Smooth muscle cell (in vitro differentiated cells): Measurements from ENCODE around the gene SPOPL. TPM values are rescaled to one million over a fixed set of nuclear protein-coding genes. Genes with fewer than 3 reads are reported as not detected.

Experiments
- DNase-seq: peaks from one replicate; lab custom pipeline; 2025; ENCODE audit not compliant: unreplicated experiment; lab: John Stamatoyannopoulos, UW
- H2AFZ ChIP-seq: fragments of 200-600 bp; sonication (generic); 2 replicates; pipeline ENCODE4 v1.6.0; 2016; ENCODE audit warnings: antibody characterized with exemption, low read depth, mild to moderate bottlenecking
- H3F3A ChIP-seq: fragments of 200-600 bp; sonication (generic); 2 replicates; pipeline ENCODE4 v1.6.0; 2017; ENCODE audit warnings: antibody characterized with exemption, low read depth
- H3K27ac ChIP-seq: fragments of 200-600 bp; sonication (generic); 2 replicates; pipeline ENCODE4 v1.5.1; 2016; ENCODE audit warnings: low read depth, mild to moderate bottlenecking
- H3K27me3 ChIP-seq: fragments of 200-600 bp; sonication (generic); 2 replicates; pipeline ENCODE4 v1.6.1; 2016; ENCODE audit warnings: low read depth, mild to moderate bottlenecking
- H3K36me3 ChIP-seq: fragments of 200-600 bp; sonication (generic); 2 replicates; pipeline ENCODE4 v1.5.1; 2016; ENCODE audit warnings: low read depth
- H3K4me1 ChIP-seq: fragments of 200-600 bp; sonication (generic); 2 replicates; pipeline ENCODE4 v1.5.1; 2016; ENCODE audit warnings: low read depth
- H3K4me2 ChIP-seq: fragments of 200-600 bp; sonication (generic); 2 replicates; pipeline ENCODE4 v1.6.0; 2016; ENCODE audit warnings: mild to moderate bottlenecking
- H3K4me3 ChIP-seq: fragments of 200-600 bp; sonication (generic); 2 replicates; pipeline ENCODE4 v1.5.1; 2016; ENCODE audit warnings: mild to moderate bottlenecking
- H3K79me2 ChIP-seq: fragments of 200-600 bp; sonication (generic); 2 replicates; pipeline ENCODE4 v1.6.0; 2016; ENCODE audit warnings: low read depth, mild to moderate bottlenecking
- H3K9ac ChIP-seq: fragments of 200-600 bp; sonication (generic); 2 replicates; pipeline ENCODE4 v1.6.0; 2016; ENCODE audit warnings: low read depth
- H3K9me3 ChIP-seq: fragments of 200-600 bp; sonication (generic); replicated peaks from 2 replicates; pipeline ENCODE4 v1.5.1; 2016; ENCODE audit warnings: low read depth
- H4K20me1 ChIP-seq: fragments of 200-600 bp; sonication (generic); 2 replicates; pipeline ENCODE4 v1.6.0; 2016; ENCODE audit warnings: low read depth
- CTCF ChIP-seq: fragments of 200-600 bp; sonication (generic); IDR thresholded peaks from 2 replicates; pipeline ENCODE4 v1.5.1; 2017; ENCODE audit warnings: borderline replicate concordance, mild to moderate bottlenecking, antibody characterized with exemption; ENCODE audit not compliant: insufficient read depth, poor library complexity, severe bottlenecking
- WGBS: methylation state at CpG from one replicate; pipeline ENCODE4 v1.1.7; 2016; ENCODE audit warnings: low lambda C conversion rate; 5-methylcytosine and 5-hydroxymethylcytosine counted together
- polyA plus RNA-seq: library from polyadenylated mRNA; unstranded; fragments of >200 nt; fragmentation: Nextera tagmentation; extraction: Ambion mirVana; gene quantifications from 2 replicates; pipeline ENCODE4 v1.2.1, GENCODE V29; 2016
- total RNA-seq: library from RNA; depleted of rRNA; stranded (reverse); fragments of >200 nt; gene quantifications from 2 replicates; pipeline ENCODE4 v1.2.3, GENCODE V29; 2014

Gene SPOPL
- total and polyA plus RNA-seq, 2 experiments from 2014 or later: 3.7 to 27.7 TPM

- Histone ChIP-seq H2AFZ (no peak overlapping the region), H4K20me1 (no peaks in the 10 kb centered on the region), H3K9ac (no peak overlapping the region), H3K79me2 (no peaks in the 10 kb centered on the region), H3K36me3 (no peaks in the 10 kb centered on the region), H3F3A (no peaks in the 10 kb centered on the region), H3K4me2 (no peak overlapping the region), H3K9me3 (no peaks in the 10 kb centered on the region), H3K27me3 (no peaks in the 10 kb centered on the region), H3K4me3 (no peak overlapping the region), H3K4me1 (no peaks in the 10 kb centered on the region), H3K27ac (no peak overlapping the region)
- no peak for TF ChIP-seq CTCF
- DNase-seq: no peak
These were observed 10.1 kb upstream of the SPOPL start for GRCh38 chr2:138491495-138491862.

- H3K27ac ChIP-seq: no peak overlapping the region
- H3K4me2 ChIP-seq: no peak overlapping the region
- no peak for TF ChIP-seq CTCF
- H3K4me1 ChIP-seq: no peaks in the 10 kb centered on the region
- H2AFZ ChIP-seq: no peak overlapping the region
- no peak for DNase-seq
- H3K36me3 ChIP-seq: no peaks in the 10 kb centered on the region
- H3F3A ChIP-seq: no peaks in the 10 kb centered on the region
- H3K9me3 ChIP-seq: no peaks in the 10 kb centered on the region
- H3K9ac ChIP-seq: no peak overlapping the region
- no peaks in the 10 kb centered on the region for H4K20me1 ChIP-seq
- 97% methylated on average over 2 of the region's 2 CpGs for WGBS
- no peaks in the 10 kb centered on the region for H3K27me3 ChIP-seq
- H3K4me3 ChIP-seq: no peak overlapping the region
- no peaks in the 10 kb centered on the region for H3K79me2 ChIP-seq
These were observed 9.4 kb upstream of the SPOPL start for GRCh38 chr2:138492160-138492559.

GRCh38 chr2:138493334-138493733 lies 8.2 kb upstream of the SPOPL start:
- Histone ChIP-seq H3K27me3 (no peaks in the 10 kb centered on the region), H3K79me2 (no peaks in the 10 kb centered on the region), H3K4me2 (no peak overlapping the region), H3K9ac (no peak overlapping the region), H3K4me1 (no peaks in the 10 kb centered on the region), H4K20me1 (no peaks in the 10 kb centered on the region), H3K9me3 (no peaks in the 10 kb centered on the region), H3K27ac (peak overlapping the region; percentile 42), H2AFZ (no peak overlapping the region), H3K4me3 (no peak overlapping the region), H3F3A (no peaks in the 10 kb centered on the region), H3K36me3 (no peaks in the 10 kb centered on the region)
- no peak for TF ChIP-seq CTCF
- WGBS: 56% methylated on average over 4 of the region's 4 CpGs
- no peak for DNase-seq

- Histone ChIP-seq H3K4me2 (no peak overlapping the region), H3K4me3 (no peak overlapping the region), H3K27ac (peak overlapping the region; percentile 42), H3K9ac (no peak overlapping the region), H4K20me1 (no peaks in the 10 kb centered on the region), H2AFZ (no peak overlapping the region), H3K9me3 (no peaks in the 10 kb centered on the region), H3K4me1 (no peaks in the 10 kb centered on the region), H3K79me2 (no peaks in the 10 kb centered on the region), H3K27me3 (no peaks in the 10 kb centered on the region), H3F3A (no peaks in the 10 kb centered on the region), H3K36me3 (no peaks in the 10 kb centered on the region)
- TF ChIP-seq CTCF: no peak
- no peak for DNase-seq
- 63% methylated on average over 2 of the region's 2 CpGs for WGBS
These were observed 7.2 kb upstream of the SPOPL start for GRCh38 chr2:138494265-138494966.
